Measurements from ENCODE around the gene SEPTIN10.
"Not testable (repeated sequence)": the region's sequence is repeated elsewhere in the genome, so short reads cannot be mapped to it uniquely, and the experiment has no call there.

The SEPTIN10 gene

DNA sequence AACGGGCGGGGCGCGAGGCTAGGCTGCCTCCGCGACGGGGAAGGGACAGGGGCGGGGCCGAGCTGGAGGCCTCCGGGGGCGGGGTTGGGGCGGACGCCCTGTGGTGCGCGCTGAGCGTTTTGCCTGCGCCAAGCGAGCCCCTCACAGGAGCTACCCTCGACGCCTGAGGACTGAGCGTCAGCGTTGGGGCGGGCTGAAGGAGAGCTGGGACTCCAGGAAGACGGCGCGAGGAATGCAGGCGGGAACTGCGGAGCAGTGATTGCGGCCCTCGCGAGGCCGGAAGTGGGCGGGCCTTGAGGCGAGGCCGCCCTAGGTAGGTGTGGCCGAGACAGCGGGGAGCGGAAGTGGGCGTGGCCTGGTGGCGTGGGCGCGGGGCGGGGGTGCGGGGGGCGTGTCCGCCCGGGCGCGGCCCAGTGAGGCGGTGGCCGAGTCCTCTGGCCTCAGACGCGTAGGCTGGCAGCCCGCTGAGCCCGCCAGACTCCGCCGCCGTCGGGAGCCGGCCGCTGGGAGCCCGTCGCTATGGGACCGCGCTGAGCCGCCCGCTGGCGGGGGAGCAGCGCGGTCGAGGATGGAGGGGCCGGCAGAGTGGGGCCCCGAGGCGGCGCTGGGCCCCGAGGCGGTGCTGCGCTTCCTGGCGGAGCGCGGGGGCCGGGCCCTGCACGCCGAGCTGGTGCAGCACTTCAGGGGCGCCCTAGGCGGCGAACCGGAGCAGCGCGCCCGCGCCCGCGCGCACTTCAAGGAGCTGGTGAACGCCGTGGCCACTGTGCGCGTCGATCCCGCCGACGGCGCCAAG, at the start of gene SEPTIN10, which contains the start of gene SOWAHC:
Gene SEPTIN10, minus strand, starts transcription at position 45 of the 793 bp plus-strand sequence. CDS start 139 bp downstream, outside the sequence.
Gene SOWAHC, plus strand, starts transcription at position 443 of the 793 bp plus-strand sequence. Its CDS starts 126 bp downstream, at position 569.
- peak; percentile 81 for DNase-seq

DNA sequence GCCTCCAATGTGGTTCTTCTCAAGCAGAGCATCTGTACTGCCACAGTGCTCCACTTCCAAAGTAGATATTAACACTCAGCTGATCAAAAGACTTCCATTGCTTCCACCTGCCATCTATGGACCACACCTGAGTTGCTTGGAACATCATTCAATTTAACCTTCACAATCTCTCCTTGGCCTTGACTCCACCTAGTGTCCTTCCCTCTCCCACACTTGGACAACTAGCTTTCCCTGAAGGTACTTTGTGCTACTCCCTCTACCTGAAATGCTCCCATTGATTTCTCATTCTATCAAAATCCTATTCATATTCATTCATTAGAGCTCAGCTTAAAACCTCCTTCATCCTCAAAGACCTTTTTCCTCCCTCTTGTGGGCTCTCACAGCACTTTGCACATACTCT, 49.1 kb upstream of the SEPTIN10 start:
- no peak for DNase-seq

DNA sequence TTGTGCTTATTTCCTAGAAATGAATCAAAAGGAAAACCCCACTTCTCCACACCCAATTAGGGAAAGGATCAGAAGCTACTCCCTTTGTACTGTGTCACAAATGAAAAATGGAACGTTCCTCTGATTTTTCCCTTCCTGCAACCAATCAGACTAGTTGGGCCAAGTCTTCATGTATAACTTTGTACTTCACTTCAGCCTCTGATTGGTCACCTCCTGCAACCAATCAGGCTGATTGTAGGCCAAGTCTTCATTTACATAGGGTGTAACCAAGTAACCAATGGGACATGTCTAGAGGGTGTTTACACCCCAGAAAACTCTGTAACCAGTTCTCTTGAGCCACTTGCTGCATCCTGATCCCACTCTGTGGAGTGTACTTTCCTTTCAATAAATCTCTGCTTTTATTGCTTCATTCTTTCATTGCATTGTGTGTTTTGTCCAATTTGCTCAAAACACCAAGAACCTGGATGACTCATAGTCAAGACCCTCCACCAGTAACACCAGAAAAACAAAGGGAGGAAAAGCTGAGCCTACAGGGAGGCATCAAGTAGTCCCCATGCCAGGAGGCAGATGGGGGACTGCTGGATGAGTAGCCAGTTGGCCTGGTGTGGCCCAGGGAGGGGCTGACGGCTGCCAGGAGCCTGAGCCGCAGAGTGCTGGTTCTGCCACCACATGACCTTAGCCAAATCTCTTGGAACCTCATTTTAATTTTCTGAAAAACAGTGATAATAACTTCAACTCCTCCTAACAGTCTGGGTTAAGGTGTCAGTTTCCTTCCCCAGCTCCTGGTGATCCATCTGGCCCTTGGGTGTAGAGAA, 46.5 kb upstream of the SEPTIN10 start:
- no peak for DNase-seq

DNA sequence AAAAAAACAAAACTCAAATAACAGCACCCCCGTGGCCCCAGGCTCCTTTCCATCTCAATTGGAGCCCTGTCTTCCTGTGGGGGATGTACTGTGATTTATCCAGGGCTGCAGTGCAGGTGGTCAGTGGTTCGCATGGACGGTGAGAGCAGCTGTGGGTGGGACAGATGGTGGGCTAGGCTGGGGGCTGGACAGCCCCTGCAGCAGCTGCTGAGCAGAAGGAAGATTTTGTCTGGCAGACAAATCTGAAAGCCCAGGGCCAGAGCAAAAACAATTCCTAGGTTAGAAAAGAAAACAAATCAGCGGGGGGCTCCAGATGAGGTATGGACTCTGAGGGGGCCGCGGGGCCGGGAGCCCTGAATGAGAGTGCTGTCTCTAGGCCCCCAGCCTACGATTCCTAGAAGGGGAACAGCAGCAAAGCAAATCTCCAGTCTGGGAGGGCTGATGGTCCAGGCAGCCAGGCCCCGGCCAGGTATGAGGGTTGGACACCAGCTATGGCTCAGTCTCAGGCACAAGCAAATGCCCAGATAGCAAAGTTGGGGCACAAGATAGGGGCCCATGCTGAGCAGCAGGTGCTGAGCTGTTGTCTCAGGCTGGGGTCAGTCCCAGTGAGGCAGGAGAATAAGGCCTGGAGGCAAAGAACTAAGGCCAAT, 45.8 kb upstream of the SEPTIN10 start:
- no peak for DNase-seq

DNA sequence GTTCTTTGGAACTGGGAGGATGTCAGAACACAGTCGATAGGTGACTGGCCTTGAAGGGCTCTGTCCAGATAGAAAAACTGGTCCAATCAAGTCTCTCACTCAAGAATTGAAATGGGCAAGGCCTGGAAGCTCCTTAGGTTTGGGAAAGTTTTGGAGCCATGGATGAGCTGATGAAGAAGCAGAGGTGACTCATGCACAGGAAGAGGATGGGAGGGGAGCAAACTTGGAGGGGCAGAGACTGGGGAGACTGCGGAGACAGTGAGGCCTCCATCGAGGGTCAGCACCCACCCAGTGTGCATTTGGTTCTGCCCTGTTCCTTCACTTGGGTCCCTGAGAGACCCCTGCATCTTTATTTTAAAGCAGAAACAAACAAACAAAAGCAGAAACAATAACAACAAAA, 41.5 kb upstream of the SEPTIN10 start:
- DNase-seq: no peak

DNA sequence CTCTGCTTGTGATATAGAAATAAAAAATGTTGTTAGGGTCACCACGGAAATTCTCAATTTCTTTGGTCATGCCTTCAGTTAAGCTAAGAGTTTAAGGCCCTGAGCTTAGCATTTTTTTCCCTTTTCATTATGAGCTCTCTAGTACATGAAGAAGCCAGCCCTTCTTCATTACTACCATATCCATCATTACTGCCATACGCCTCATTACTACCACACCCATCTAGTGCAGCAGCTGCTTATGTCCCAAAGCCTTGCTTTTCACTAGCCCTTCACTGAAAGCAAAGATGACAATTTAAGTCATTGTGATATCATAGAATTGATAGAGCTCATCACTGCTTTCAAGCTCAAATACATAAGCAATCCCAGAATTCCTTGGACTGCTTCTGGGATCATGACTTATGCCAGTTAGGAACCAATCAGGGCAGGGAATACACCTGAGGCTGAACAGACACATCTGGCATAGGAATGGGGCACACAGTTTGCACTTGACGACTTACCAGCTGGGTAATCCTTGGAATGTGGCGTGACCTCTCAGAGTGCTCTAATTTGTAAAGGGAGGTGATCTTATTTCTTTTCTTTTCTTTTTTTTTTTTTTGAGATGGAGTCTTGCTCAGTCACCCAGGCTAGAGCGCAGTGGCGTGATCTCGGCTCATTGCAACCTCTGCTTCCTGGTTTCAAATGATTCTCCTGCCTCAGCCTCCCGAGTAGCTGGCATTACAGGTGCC, 40.7 kb upstream of the SEPTIN10 start:
- DNase-seq: no peak

DNA sequence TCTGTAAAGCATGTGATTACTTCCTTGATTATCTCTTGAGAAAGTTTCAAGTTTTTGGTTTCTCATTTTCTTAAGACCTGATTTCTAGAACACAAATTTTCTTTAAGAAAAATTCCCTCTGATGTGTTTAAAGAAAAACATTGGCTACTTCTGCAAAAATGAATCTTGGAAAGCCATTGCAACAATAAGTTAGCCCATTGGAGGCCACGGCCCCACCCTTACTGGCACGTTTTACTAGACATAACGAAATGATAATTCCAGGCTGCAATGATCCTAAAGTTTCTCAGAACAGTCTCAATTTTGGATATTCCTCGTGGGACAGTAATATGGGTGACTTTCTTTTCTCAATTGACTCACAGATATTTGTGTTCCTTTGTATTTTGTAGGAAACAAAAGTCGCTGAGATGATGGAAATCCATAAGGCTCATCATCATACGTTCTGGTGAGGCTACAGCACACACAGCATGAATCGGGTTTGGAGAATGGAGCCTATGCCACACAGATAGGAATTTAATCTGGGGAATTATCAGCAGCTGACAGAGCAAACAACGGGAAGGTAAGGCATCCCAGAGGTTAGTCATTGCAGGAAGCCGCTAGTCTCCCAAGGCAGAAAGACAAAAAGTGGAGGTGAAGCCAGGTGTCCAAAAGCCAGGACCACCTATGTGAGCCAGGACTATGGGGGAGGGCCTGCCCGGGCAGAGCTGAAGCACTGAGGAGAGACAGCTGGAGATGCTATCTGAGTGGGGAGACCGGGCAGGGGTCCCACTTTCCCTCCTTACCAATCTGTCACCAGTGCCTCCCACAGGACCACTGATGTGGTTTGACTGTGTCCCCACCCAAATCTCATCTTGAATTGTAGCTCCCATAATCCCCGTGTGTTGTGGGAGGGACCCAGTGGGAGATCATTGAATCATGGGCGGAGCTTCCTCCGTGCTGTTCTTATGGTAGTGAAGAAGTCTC, 36.2 kb upstream of the SEPTIN10 start:
- DNase-seq: no peak

DNA sequence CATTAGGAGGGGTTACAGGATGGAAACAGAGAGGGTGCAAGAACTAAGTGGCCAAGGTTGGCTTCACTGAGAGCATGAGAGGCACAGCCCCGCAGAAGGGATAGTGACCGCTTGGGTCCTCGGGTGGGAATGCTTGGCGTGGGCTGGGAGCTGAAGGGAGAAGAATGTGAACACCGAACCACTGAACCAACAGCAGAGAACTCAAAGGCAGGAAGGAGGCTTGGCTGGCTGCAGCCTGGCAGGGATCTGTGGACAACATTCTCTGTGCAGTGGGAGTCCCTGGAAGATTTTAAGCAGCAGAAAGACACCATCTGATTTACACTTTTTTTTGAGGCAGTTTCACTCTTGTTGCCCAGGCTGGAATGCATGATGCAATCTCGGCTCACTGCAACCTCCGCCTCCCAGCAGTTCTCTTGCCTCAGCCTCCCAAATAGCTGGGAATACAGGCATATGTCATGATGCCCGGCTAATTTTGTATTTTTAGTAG, 34.3 kb upstream of the SEPTIN10 start:
- DNase-seq: no peak

DNA sequence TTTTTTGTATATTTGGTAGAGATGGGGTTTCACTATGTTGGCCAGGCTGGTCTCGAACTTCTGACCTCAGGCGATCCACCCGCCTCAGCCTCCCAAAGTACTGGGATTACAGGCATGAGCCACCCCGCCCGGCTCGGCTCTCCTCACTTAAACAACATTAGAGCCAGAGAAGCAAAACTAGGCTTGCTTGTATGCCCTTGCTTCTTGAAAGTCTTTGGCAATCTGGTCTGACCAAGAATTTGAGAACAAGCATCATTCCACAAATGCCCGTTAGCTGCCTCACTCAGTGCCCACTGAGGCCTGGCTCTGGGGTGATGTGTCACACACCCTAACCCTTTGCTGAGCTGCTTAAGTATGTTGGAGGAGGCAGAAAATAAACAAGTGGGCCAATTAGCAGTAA, 33.9 kb upstream of the SEPTIN10 start:
- no peak for DNase-seq

DNA sequence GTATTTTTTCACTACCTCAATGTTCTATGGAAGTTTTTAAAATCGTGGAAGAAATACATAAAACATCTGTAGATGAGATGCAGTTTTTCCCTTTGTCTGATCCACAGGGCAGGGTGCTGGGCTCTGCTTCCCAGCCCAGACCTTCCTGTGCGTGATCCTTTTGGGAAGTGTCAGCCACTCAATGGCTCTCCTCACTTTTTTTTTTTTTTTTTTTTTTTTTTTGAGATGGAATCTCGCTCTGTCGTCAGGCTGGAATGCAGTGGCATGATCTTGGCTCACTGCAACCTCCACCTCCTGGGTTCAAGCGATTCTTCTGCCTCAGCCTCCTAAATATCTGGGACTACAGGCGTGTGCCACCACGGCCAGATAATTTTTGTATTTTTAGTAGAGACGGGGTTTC, 33.2 kb upstream of the SEPTIN10 start:
- DNase-seq: no peak

DNA sequence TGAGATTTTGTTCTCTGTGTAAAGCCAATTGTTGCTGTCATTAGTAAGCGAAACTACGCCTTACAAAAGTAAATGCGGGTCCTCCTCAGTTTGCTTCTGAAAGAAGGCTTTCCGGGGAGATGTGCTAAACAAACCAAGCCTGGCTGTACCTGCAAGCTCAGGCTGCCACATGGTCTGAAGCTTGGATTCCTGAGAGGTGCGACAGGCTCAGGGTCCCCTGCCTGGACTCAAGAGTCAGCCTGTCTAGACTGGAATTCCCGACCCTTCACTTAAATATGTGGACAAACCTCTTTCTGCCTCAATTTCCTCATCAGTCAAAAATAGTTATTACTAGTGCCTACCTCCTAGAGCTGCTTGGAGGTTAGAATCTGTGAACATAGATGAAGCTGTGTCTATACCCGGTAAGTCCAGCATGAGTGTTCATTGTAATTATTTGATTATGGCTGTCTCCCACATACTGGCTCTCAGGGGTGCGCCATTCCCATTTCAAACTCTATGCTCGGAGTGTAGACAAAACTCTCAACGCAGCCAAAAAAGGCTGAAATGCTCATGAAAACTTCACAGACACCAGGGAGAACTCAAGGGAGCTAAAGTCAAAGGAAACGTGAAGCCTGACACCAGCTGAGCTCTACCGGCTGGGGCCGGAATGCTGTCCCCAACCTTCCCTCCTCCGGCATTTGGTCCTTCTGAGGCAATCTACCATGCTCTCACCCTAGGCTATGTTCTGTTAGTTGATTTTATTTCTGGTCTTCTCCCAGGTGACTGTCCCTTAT, 31.8 kb upstream of the SEPTIN10 start:
- DNase-seq: no peak

DNA sequence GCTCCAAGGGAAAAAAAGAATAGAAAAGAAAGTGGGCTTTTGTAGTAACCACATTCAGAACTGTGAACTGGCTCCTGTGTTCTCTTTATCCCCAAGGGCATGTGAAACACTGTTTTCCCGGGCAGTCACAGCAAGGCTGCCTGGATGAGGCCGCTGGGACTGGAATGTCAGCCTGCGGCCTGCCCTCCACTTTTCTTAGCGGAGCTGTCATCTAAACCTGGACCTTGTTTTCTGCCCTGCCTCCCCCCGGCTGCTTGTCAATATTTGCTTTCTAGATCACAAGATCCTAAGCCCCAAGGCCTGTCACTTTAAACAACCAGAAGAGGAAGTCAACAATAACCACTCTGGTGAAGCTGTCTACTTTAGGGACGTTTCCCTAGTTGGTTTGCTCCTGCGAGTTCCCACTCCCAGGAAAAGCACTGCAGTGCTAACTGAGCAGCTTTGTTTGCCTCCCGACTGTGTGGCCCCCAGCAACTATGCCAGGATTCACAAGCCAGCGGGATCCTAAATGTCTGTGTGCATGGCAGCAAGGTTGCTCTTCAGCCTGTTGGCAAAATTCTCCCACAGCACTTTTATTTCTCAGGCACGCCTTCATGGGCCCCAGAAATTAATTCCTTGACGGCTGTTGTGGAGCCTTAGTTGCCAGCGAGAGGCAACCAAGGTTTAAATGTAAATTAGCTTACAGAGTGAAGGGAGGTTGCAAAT, 31.0 kb upstream of the SEPTIN10 start:
- DNase-seq: no peak

DNA sequence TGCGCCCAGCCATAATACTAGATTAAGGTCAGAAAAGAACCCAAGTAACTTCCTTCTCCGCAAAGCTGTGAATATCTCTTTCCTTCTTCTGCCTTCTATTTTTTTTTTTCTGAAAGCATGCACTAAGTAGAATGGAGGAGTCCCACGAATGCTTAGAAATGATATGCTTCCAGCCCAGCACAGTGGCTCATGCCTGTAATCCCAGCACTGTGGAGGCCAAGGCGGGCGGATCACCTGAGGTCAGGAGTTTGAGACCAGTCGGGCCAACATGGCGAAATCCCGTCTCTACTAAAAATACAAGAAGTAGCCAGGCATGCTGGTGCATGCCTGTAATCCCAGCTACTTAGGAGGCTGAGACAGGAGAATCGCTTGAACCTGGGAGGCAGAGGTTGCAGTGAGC, 26.2 kb upstream of the SEPTIN10 start:
- DNase-seq: not testable (repeated sequence)

DNA sequence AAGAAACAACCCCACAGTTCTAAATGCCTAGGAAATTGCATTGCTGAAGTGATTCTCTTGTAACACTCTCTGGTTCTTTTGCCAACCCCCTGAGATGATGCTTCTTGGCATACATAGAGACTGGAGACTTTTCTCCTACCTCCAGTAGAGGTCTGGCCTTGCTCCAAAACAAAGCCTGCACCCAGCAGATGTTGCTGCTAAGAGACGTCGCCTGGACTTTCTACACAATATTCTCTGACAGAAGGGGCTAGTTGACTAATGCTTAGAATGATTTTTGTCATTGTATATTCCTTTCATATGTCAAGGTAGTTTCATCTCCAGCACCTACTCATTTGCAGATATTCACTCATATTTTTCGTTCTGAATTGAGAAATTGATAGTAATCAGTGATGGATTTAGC, 25.0 kb upstream of the SEPTIN10 start:
- no peak for DNase-seq

DNA sequence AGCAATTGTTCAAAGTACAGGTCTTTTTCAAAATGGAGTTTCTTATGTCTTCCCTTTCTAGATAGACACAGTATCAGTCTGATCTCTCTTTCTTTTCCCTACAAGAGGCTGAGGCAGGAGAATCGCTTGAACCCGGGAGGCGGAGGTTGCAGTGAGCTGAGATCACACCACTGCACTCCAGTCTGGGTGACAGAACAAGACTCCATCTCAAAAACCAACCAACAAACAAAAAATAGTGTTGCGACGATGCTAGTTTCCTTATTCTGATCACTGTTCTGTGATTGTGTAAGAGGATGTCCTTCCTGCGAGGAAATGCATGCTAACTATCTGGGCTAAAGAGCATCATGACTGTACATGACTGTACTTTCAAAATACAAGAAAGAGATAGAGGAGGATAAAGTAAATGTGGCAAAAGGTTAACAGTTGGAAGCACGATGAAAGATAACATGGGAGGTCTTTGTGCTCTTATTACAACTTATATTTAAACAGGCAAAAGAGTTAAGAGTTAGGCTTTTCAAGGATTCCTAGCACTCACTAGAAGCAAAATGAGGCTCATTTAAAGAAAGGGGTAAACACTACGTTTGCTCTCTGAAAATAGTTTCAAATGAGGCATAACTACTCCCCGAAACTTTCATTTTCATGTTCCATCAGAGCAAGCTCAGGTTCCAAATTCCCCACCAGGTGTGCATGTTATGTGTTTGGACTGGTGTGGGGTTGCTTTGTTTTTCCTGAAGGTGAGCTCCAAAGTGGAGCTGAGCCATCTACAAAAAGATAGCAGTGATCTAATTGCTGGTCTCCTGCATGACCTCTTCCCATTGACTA, 24.2 kb upstream of the SEPTIN10 start:
- no peak for DNase-seq

DNA sequence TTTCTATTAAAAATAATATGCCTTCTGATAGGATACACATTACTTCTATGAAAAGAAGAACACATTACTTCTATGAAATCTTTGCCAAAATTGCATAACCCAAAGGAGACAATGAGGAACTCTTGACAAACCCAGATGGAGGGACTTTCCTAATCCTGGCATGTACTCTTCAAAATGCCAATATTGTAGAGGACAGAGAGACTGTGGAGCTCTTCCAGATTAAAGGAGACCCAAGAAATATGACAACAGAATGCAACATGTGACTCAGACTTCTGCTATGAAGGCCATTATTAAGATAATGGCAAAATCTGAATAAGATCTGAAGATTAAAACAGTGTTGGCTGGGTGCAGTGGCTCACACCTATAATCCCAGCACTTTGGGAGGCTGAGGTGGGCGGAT, 22.6 kb upstream of the SEPTIN10 start:
- DNase-seq: no peak

DNA sequence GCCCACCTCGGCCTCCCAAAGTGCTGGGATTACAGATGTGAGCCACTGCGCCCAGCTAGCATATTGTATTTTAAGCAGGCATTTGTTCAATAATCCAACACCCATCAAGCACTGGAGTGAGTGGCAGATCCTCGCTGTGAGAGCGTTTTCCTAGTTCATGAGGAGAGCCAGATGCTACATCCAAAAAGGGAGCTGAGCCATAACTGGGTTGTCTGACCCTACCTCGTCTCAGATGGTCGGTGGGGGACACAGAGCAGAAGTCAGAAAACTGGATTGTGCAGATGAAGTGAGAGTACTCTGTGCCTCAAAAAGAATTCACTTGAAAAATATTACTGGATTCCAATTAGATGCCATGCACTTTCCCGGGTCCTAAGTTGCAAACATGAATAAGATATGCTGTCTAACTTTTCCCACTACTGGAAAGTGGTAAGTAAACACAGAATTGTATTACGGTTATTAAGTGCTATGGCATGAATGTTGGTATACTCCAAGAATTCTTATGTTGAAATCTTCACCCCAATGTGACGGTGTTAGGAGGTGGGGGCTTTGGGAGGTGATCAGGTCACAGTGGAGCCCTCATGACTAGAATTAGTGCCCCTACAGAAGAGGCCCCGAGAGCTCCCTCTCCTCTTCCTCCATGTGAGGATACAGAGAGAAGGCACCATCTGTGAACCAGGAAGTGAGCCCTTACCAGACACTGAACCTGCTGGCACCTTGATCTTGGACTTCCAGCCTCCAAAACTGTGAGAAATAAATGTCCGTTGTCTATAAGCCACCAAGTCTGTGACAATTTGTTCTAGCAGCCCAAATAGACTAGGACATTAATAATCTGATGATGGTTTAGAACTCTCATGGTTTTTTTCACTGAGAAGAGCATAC, 21.9 kb upstream of the SEPTIN10 start:
- no peak for DNase-seq
